ENCODE measurements around the gene SV2C. TPM values are rescaled to one million over a fixed set of nuclear protein-coding genes. Genes with fewer than 3 reads are reported as not detected.

Gene SV2C
- total RNA-seq, 1 donor from 2014 or later: not detected

DNA sequence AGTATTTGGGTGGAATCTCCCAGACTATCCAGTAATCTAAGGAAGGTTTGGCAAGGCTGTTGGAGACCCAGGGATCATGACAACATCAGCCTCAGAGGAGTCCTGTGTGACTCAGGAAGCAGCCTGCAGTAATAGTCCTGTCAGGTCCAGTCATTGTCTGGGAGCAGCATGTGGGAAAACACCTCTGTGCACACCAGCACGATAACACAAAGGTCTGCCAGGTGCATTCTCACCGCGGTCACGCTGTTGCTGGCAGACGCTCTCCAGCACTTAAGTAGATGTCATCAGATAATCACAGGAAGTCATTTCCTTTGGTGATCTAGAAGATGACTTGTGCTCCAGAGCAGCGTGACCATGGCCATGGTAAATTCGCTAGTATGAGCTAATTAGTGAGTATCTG, 220.7 kb downstream of the SV2C start:
- Histone ChIP-seq H3K36me3 (ENCODE audit: control insufficient read depth, insufficient read depth, low read length) (no peaks in the 10 kb centered on the region), H3K4me3 (ENCODE audit: low read depth, low read length) (no peak overlapping the region), H3K27me3 (ENCODE audit: control insufficient read depth, insufficient read depth, low read length) (no peaks in the 10 kb centered on the region)
- TF ChIP-seq, protein P1, sequence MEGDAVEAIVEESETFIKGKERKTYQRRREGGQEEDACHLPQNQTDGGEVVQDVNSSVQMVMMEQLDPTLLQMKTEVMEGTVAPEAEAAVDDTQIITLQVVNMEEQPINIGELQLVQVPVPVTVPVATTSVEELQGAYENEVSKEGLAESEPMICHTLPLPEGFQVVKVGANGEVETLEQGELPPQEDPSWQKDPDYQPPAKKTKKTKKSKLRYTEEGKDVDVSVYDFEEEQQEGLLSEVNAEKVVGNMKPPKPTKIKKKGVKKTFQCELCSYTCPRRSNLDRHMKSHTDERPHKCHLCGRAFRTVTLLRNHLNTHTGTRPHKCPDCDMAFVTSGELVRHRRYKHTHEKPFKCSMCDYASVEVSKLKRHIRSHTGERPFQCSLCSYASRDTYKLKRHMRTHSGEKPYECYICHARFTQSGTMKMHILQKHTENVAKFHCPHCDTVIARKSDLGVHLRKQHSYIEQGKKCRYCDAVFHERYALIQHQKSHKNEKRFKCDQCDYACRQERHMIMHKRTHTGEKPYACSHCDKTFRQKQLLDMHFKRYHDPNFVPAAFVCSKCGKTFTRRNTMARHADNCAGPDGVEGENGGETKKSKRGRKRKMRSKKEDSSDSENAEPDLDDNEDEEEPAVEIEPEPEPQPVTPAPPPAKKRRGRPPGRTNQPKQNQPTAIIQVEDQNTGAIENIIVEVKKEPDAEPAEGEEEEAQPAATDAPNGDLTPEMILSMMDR (IDR thresholded peaks at IDR 0.05; ENCODE audit: insufficient read depth, low read length, severe bottlenecking): no peak
- peak; percentile 88 for DNase-seq (ENCODE audit: low read depth)
- FAIRE-seq: peak; percentile 97

DNA sequence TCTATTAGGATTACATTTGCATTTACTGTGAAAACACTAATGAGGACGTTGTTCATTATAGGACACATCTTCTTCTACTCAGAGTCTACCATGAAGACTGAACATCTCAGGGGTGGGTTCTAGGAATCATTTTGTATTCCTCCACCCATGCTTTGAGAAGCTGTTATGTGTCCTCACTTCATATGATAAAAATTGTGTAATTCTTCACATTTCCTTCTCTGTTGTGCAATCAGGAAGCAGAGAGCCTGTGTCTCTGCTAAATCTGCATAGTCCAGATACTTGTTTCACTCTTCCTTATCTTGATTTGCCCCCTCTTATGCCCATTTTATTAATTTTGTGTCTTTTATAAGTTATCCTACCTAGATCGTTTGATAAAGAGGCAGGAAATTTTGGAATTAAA, 222.1 kb downstream of the SV2C start:
- FAIRE-seq (no peak), DNase-seq (ENCODE audit: low read depth) (peak; percentile 40)
- Histone ChIP-seq H3K4me3 (ENCODE audit: low read depth, low read length) (no peak overlapping the region), H3K36me3 (ENCODE audit: control insufficient read depth, insufficient read depth, low read length) (no peaks in the 10 kb centered on the region), H3K27me3 (ENCODE audit: control insufficient read depth, insufficient read depth, low read length) (peaks cover under 1% of the 10 kb centered on the region)
- TF ChIP-seq, protein P1 (IDR thresholded peaks at IDR 0.05; ENCODE audit: insufficient read depth, low read length, severe bottlenecking): no peak

GRCh38 chr5:76305775-76306174, 222.6 kb downstream of the SV2C start:
- Histone ChIP-seq H3K36me3 (ENCODE audit: control insufficient read depth, insufficient read depth, low read length) (no peaks in the 10 kb centered on the region), H3K27me3 (ENCODE audit: control insufficient read depth, insufficient read depth, low read length) (peaks cover 3% of the 10 kb centered on the region), H3K4me3 (ENCODE audit: low read depth, low read length) (no peak overlapping the region)
- DNase-seq (ENCODE audit: low read depth): peak; percentile 10
- FAIRE-seq: no peak
- TF ChIP-seq, protein P1 (IDR thresholded peaks at IDR 0.05; ENCODE audit: insufficient read depth, low read length, severe bottlenecking): no peak

DNA sequence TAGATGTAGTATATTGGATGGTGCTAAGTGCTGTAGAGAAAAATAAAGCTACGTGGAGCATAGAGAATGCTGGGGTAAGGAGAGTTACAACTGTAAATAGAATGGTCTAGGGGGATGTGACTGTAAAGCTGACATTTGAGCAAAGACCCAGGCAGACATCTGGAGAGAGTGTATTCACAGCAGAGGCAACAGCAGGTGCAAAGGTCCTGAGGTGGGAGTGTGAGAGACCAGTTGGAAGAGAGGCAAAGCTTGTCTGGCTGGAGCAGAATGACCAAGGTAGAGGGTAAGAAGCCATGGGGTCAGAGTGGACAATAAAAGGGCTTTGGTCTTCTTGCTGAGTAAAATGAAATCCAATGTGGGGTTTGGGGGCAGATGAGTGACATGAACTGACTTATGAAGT, 227.0 kb downstream of the SV2C start:
- no peak for DNase-seq (ENCODE audit: low read depth)
- TF ChIP-seq, protein P1 (IDR thresholded peaks at IDR 0.05; ENCODE audit: insufficient read depth, low read length, severe bottlenecking): no peak
- FAIRE-seq: no peak
- H3K27me3 ChIP-seq (ENCODE audit: control insufficient read depth, insufficient read depth, low read length): peaks cover 3% of the 10 kb centered on the region
- H3K36me3 ChIP-seq (ENCODE audit: control insufficient read depth, insufficient read depth, low read length): no peaks in the 10 kb centered on the region
- H3K4me3 ChIP-seq (ENCODE audit: low read depth, low read length): no peak overlapping the region

GRCh38 chr5:76312783-76313182, 229.6 kb downstream of the SV2C start:
- no peak overlapping the region for H3K4me3 ChIP-seq (ENCODE audit: low read depth, low read length)
- H3K36me3 ChIP-seq (ENCODE audit: control insufficient read depth, insufficient read depth, low read length): no peaks in the 10 kb centered on the region
- DNase-seq (ENCODE audit: low read depth) (no peak), FAIRE-seq (no peak)
- TF ChIP-seq, protein P1 (IDR thresholded peaks at IDR 0.05; ENCODE audit: insufficient read depth, low read length, severe bottlenecking): no peak
- peaks cover 3% of the 10 kb centered on the region for H3K27me3 ChIP-seq (ENCODE audit: control insufficient read depth, insufficient read depth, low read length)

DNA sequence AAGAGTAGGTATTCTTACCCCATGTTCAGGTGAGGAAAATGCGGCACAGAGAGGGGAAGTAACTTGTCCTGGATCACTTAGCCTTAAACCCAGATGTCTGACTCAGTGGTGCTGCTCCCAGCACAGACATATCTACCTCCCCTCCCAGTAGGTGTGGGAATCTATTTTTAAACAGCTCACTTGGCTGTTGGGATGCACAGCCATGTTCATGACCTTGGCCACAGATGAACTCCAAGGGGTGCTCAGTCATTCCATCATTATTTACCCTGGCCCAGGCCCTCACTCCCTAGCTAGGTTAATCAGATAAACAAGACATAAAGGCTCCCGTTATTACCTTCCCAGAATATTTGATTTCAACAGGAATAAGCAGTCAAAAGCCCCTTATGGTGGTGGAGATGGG, 231.5 kb downstream of the SV2C start:
- DNase-seq (ENCODE audit: low read depth) (no peak), FAIRE-seq (peak; percentile 70)
- TF ChIP-seq, protein P1 (IDR thresholded peaks at IDR 0.05; ENCODE audit: insufficient read depth, low read length, severe bottlenecking): no peak

More for the DNA sequence above, 231.5 kb downstream of the SV2C start:
- H3K27me3 ChIP-seq (ENCODE audit: control insufficient read depth, insufficient read depth, low read length): peaks cover 3% of the 10 kb centered on the region
- no peak overlapping the region for H3K4me3 ChIP-seq (ENCODE audit: low read depth, low read length)
- H3K36me3 ChIP-seq (ENCODE audit: control insufficient read depth, insufficient read depth, low read length): no peaks in the 10 kb centered on the region

Data from bronchial epithelial cell (primary cell).